NOMO-1 treated with DMSO at 0.1 percent for 48 hours (cell line): ENCODE results near the gene FGF8.

ENCODE experiments used
- DNase-seq: peaks from one replicate; lab custom pipeline; 2025; ENCODE audit not compliant: unreplicated experiment; lab: John Stamatoyannopoulos, UW

FGF8 gene

DNA sequence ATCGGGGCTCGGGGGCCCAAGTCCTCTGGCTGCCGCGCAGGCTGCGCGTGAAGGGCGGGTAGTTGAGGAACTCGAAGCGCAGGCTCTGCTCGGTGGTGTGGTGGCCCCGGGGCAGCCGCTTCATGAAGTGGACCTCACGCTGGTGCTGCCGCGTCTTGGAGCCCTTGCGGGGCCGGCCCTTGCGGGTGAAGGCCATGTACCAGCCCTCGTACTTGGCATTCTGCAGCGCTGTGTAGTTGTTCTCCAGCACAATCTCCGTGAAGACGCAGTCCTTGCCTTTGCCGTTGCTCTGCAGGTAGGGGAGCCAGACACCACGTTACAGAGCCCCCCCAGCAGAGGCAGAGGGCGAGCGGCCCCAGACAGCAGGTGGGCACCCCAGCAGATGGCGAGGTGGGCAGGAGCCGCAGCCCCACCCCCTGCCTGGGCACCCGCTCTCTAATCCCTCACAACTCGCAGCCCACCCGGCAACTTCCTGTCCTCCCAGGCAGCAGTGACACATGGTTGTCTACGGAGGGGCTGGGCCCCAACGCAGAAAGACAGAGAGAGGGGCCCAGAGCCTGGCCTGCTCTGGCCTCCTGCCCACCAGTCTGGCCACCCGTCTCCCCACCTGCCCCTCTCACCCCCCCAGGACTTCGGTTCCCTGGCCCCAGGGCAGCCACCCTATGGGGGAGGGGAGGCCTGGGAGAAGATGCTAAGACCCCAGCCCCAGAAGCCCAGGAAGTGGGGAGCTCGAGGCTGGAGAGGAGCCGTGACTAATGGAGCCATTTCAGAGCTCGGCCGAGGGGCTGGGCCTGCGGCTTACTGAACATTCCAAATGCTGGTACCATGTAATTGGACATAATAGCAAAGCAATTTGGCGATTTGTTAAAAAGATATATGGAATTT, 5.3 kb downstream of the FGF8 start:
- DNase-seq = no peak

DNA sequence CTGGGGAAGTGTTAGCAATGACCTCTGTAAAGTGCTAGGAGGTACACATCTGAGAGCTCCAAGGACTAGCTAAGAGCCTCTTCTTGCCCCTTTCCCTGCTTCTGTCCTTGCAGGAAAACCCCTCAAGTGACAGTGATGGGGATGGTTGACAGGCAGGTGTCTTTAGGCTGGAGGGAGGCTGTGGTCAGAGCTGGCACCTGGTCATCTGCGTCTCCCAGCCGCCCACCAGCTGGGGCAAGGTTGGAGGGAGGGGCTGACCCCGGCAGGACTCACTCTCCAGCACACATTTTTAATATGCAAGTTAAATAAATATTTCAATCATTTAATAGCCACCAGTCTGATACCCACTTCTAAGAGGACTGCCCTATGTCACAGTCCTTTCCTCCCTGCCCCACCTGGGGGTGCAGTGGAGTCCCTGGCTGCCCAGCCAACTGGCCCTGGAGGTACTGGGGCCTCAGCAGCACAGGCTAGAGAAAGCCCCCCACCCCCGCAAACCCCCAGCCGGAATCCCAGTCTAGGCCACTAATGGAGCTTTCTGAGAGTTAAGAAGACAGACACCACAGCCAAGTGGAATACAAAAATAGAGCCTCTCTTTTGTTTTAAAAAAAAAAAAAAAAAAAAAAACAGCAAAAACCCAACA, 6.3 kb downstream of the FGF8 start:
- no peak for DNase-seq

- DNase-seq = no peak
Observed at GRCh38 chr10:101768791-101769170, 7.1 kb downstream of the FGF8 start.

DNA sequence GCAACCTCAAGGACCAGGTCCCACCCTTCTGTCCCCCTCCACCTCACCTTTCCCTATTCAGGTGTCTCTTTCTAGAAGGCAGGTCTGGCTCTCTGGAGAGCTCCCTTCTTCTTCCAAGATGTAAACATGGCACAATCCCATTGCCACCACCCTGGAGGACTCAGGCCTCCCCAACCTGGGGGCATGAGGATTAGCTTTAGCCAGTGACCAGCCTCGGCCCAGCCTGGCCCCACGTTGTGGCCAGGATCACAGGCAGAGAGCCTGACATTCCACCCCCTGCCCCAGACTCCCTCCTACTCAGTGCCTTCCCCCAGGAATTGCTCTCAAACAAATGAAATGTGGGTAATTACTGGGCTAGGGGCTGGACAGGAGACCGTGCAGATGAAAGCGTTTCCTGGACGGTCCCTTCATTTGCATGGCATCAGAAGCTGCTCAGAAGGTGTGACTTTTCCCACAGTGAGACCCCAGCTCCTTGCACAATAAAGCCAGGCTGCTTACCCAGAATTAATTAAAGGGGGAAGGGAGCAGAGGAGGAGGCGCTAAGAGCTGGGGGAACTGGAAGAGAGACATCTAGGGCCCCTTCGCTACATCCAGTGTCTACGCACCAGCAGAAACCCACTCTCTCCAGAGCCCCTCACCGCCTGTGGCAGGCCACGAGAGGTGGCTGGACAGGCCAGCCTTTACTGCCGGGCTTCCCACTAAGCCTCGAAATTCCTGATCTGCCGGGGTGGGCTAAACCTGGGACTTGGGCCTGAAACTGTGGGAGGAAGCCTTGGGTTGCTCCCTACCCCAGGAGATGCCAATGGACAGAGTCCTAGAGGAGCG, 7.7 kb downstream of the FGF8 start:
- DNase-seq = no peak

DNA sequence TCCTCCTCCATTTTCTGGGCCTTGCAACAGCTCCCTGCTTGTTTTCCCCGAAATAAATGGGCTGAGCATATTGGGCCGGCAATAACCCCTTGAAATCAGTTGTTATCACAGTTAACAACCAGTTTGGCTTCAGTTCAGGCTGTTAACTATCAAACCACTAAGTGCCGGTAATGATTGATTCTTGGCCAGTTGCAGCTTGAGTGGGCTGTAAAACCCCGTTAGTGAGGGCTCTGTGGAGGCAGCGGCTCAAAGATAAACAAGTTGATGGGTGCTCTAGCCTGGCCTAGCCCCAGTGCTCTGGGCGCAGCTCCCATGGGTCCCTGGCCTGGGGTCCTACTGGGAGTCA, 8.3 kb downstream of the FGF8 start:
- no peak for DNase-seq

GRCh38 chr10:101766753-101767599, 8.9 kb downstream of the FGF8 start:
- no peak for DNase-seq

GRCh38 chr10:101766306-101766705, 9.6 kb downstream of the FGF8 start:
- no peak for DNase-seq

DNA sequence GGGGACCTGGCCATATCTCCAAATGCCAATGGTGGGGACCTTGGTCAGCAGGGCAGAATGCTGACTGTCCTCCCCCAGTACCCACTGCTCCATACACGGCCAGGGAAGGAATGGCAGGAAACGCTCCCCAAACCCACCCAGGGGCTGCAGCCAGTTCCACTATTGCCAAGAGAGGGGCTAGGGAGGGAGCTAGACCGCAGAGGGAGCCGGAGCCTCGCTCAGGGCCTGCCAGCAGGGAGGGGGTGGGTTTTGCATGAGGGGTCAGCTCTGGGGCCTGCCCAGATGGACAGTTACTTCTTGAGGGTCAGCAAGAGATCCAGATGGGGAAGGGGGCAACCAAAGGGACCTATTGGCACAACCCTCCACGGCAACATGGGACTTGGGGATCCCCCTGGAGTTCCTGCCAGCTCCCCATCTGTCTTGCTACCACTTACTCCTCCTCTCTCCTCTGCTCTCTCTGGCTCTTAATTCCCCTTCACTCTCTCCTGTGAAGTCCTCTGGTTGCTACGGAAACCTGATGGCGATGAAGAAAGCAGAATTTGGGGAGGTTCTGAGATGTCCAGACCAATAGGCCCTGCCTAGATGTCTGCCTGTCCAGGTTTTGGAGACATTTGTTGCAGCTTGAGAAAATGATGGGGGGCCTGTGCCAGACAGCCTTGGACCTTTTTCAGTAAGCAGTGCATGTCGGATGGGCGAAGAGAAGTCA, 12.6 kb downstream of the FGF8 start:
- no peak for DNase-seq

GRCh38 chr10:101762736-101763135, 13.2 kb downstream of the FGF8 start:
- no peak for DNase-seq

DNA sequence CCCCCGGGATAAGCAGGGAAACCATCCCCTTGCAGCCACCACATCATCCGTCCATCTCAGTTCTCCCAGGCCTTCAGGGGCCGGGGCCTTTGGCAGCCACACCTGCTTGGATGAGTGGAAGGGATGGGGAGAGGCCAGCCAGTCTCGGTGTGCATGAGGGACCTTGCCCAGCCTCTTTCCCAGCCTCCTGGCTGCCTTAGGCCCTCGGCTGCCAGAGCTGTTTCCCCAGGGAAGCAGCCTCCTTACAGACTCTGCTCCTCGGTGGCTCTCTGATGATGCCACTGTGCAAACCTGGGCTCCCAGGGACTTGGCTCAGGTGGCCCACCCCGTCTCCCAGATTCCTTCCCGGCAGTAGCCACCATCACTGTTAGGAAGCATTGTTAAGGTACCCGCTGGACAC, 14.7 kb downstream of the FGF8 start:
- no peak for DNase-seq

GRCh38 chr10:101760510-101760909, 15.4 kb downstream of the FGF8 start:
- DNase-seq = no peak

DNA sequence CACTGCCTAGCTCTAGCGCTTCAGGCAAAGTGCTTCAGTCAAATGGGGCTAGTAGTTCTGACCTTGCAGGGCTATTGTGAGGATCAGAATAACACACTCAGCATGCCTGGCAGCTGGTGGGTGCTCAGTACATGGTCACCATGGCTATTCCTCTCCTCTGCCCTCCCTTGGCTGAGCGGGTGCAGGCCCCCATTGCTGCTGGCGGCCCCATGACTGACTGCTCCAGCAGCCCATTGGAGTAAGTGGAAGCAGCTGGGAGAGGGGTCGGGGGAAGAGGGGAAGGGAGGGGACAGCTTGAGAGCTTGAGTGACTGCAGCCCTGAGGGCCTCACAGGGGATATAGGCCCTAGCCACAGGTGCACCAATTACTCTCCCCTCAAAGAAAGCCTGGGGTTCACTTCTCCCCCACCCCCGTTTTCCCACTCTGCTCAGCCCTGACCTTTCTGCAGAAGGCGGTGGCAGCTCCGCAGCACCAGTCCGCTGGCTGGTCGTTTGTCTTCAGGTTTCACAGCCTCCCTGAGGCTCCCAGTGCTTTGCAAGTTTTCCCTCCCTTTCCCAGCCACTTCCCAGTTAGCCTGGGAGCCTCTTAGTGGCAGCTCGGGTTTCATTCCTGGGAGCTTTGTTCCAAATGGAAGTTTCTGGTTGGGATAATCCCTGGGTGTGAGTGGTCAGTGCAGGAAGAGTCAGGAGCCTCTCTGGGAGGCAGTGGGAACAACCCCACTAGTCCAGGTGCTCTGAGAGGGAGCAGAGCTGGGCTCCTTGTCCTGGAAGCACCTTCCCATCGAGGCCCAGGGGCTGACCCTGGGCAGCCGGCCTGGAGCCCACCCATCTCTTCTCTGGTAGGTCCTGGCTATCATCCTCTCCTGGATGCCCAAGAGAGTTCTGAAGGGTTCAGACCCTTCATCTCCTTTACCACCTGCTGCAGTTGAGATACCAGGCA, 16.3 kb downstream of the FGF8 start:
- DNase-seq = no peak

DNA sequence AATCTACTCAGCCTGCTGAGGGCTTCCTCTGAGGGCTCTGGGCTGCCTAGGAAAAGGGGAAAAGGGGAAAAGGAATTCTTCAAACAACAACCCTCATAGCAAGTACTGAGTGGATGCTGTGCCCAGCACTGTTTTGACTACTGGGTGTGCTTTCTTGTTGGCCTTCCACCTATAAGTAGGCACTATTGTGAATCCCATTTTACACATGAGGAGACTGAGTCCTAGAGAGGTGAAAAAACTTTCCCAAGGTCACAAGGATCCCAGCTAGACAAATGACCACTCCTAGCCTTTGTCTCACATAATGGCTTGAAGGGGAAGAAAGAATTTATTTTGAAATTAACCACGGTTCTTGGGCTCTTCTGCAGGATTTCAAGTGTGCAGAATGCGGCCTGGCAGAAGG, 17.1 kb downstream of the FGF8 start:
- DNase-seq = no peak

- no peak for DNase-seq
Observed at GRCh38 chr10:101752241-101752640, 23.7 kb downstream of the FGF8 start.

GRCh38 chr10:101749047-101750016, 26.6 kb downstream of the FGF8 start:
- no peak for DNase-seq

GRCh38 chr10:101748496-101748895, 27.4 kb downstream of the FGF8 start:
- DNase-seq = no peak

GRCh38 chr10:101745074-101745696, 30.7 kb downstream of the FGF8 start:
- no peak for DNase-seq

DNA sequence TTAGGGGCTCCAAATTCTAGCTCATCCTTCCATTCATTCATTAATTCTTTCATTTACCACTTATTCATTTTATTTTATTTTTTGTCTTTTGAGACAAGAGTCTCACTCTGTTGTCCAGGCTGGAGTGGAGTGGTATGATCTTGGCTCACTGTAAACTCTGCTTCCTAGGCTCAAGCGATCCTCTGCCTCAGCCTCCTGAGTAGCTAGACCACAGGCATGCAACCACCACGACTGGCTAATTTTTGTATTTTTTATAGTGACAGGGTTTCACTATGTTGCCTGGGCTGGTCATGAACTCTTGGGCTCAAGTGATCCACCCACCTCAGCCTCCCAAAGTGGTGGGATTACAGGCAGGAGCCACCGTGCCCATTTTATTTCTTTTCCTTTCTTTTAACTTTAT, 31.6 kb downstream of the FGF8 start:
- DNase-seq = no peak
